22Rv1 (cell line): ENCODE measurements around the gene LRTM1.

Experiments used
- H3K27ac ChIP-seq: fragments of 450-650 bp; 2 replicates; pipeline ENCODE4 v1.5.1; 2017
- ZFX ChIP-seq: fragments of 450-650 bp; IDR thresholded peaks from 2 replicates; pipeline ENCODE4 v1.6.1; 2017; ENCODE audit warnings: antibody characterized with exemption, borderline replicate concordance
- TF ChIP-seq, protein P1 (sequence below): fragments of 450-650 bp; IDR thresholded peaks from 2 replicates; pipeline ENCODE4 v1.5.1; 2017; ENCODE audit warnings: mild to moderate bottlenecking

The LRTM1 gene

GRCh38 chr3:54955496-54955895 is 27.6 kb upstream of the LRTM1 start:
- H3K27ac ChIP-seq: no peak overlapping the region
- TF ChIP-seq, protein P1, sequence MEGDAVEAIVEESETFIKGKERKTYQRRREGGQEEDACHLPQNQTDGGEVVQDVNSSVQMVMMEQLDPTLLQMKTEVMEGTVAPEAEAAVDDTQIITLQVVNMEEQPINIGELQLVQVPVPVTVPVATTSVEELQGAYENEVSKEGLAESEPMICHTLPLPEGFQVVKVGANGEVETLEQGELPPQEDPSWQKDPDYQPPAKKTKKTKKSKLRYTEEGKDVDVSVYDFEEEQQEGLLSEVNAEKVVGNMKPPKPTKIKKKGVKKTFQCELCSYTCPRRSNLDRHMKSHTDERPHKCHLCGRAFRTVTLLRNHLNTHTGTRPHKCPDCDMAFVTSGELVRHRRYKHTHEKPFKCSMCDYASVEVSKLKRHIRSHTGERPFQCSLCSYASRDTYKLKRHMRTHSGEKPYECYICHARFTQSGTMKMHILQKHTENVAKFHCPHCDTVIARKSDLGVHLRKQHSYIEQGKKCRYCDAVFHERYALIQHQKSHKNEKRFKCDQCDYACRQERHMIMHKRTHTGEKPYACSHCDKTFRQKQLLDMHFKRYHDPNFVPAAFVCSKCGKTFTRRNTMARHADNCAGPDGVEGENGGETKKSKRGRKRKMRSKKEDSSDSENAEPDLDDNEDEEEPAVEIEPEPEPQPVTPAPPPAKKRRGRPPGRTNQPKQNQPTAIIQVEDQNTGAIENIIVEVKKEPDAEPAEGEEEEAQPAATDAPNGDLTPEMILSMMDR: no peak
- TF ChIP-seq ZFX: no peak

DNA sequence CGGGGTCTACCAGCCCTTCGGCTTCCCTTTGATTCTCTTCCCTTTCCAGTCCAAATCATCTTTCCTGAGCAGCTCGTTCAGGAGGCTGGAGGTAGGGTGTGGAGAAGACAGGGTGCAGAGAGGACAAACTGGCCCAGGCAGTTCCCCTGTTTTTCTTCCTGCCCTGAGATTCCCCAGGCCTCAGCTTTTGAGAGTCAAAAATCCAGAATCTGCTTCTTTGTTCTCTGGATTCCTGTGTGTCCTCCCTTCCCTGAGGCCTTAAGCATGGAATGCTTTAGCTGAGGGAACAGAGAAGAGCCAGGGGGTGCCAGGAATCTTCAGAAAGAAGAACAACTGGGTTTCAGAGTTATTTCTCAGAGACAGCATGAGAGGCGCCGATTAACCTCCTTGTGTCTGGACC is 26.7 kb upstream of the LRTM1 start:
- TF ChIP-seq, protein P1: no peak
- no peak for TF ChIP-seq ZFX

DNA sequence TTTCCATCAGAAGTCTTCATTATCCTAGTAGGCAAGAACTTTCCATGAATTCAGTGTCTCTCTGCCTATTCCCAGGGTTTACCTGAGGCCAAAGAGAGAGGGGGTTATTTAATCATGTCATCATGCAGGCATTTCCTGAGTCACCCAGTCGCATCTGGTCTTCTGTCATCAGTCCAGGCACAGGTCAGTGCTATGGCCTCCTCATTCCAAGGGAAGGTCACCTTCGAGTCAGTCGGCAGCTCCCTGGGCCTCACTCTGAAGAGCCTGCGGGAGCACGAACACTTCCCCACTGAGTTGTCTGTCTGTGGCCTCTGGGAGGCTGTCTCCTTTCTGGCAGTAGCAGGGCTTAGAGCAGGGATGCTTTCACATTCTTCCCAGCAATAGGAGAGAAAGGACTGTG is 26.2 kb upstream of the LRTM1 start:
- H3K27ac ChIP-seq: no peak overlapping the region
- TF ChIP-seq ZFX: no peak
- TF ChIP-seq, protein P1: no peak

More for the DNA sequence above, 26.7 kb upstream of the LRTM1 start:
- H3K27ac ChIP-seq: no peak overlapping the region

- H3K27ac ChIP-seq: no peak overlapping the region
- TF ChIP-seq ZFX: no peak
- TF ChIP-seq, protein P1: no peak
These were observed 23.5 kb upstream of the LRTM1 start for GRCh38 chr3:54951405-54951804.

GRCh38 chr3:54950391-54951003 is 22.6 kb upstream of the LRTM1 start:
- no peak for TF ChIP-seq ZFX
- TF ChIP-seq, protein P1: no peak
- no peak overlapping the region for H3K27ac ChIP-seq

GRCh38 chr3:54949491-54950044 is 21.7 kb upstream of the LRTM1 start:
- TF ChIP-seq, protein P1: no peak
- TF ChIP-seq ZFX: no peak
- no peak overlapping the region for H3K27ac ChIP-seq

- TF ChIP-seq, protein P1: no peak
- no peak for TF ChIP-seq ZFX
- no peak overlapping the region for H3K27ac ChIP-seq
These were observed 14.0 kb upstream of the LRTM1 start for GRCh38 chr3:54941690-54942362.
